NCI-H2227 treated with DMSO at 0.1 percent for 48 hours (cell line): ENCODE data around the gene RASD2.
"Not testable (repeated sequence)": the region's sequence is repeated elsewhere in the genome, so short reads cannot be mapped to it uniquely, and the experiment has no call there.

Experiments used
- DNase-seq: peaks from one replicate; lab custom pipeline; 2025; lab: John Stamatoyannopoulos, UW

Gene RASD2

GRCh38 chr22:35540595-35541253, at the start of gene RASD2:
TSS of gene RASD2 (plus strand) at chr22:35540831. CDS start at chr22:35546810, 5,979 bp downstream.
- DNase-seq, result no peak

GRCh38 chr22:35491061-35491907, 49.3 kb upstream of the RASD2 start:
- not testable (repeated sequence) for DNase-seq

- DNase-seq, result no peak
Observed at GRCh38 chr22:35491908-35492380, 48.7 kb upstream of the RASD2 start.

DNA sequence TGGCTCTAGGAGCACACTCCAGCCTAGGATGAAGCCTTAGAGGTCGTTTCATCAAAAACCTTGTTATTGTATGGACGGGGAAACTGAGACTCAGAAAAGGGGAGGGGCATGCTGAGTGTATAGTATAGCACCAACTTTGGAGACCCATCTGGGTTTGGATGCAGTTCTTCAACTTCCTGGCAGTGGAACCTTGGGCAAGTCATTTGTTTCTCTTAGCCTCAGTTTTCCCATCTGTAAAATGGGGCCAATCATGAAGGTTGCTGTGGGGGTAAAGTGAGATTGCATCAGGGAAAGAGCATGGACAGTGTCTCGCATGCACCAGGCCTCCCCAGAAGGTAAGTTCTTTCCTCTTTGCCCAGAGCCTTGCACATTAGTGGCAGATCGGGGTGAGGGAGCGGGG, 47.6 kb upstream of the RASD2 start:
- DNase-seq, result no peak

GRCh38 chr22:35495711-35496110, 44.9 kb upstream of the RASD2 start:
- DNase-seq, result not testable (repeated sequence)

GRCh38 chr22:35496768-35497312, 43.8 kb upstream of the RASD2 start:
- DNase-seq, result no peak

DNA sequence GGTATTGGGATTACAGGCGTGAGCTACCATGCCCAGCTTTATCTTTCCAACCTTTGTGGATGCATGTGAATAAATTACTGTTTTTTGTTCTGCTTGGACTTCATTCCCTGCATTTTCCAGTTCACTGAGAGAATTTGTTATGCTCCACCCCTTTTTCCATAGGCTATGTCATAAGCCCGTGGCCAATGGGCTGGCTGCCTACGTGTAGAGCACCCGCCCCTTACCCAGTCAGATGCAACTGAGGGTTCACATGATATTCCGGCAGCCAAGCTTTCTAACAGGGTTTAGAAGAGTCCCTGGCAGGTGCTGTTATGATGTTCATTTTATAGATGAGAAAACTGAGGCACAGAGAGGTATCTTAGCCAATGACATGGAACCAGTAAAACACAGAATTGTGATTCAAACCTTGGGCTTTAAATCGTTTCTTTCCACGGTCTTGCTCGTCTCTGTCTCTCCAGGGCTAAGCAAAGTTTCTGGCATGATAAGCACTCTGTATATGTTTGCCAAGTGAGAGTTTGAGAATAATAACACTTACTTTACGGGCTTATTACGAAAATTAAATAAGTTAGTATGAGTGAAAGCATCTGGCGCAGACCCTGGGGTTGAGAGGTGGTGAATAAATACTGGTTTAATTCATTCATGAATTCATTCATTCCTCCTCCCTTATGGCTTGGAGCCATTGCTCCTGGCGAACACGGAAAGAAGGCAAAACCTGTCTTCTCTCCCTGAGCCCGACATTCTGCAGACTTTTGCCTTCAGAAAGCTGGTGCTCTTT, 42.4 kb upstream of the RASD2 start:
- DNase-seq, result no peak

GRCh38 chr22:35502836-35503235, 37.8 kb upstream of the RASD2 start:
- DNase-seq, result no peak

DNA sequence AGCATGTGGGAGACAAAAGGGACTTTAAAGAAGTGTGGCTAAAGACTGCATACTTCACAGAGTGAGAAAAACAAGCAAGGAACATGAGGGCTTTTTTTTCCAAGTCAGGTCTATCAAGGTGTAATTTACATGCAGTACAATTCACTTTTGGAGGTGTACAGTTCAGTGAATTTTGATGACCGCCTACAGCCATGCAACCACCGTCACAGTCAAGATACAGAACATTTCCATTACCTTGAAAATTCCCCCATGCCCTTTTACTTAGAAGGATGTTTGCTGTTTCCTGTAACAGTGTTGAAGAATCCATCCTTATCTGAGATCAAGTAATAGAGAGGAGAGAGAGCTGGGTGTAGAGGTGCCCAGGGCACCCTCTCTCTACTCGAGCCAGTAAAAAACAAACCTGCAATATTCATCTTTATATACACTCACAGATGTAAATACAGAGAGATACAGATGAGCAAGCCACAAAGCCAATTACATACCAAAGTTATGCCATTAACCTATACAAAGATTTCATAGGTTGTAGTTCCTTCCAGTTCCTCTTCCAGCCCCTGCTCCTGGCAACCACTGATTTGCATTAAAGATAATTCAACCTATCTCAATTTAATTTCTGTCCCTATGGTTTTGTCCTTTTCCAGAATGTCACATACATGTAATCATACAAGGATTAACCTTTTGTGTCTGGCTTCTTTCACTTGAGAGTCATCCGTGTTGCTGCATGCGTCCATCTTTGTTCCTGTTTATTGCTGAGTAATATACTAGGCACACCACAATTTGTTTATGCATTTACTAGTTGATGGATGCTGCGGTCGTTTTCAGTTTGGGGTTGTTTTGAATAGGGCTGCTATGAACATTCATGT, 35.0 kb upstream of the RASD2 start:
- DNase-seq, result no peak

DNA sequence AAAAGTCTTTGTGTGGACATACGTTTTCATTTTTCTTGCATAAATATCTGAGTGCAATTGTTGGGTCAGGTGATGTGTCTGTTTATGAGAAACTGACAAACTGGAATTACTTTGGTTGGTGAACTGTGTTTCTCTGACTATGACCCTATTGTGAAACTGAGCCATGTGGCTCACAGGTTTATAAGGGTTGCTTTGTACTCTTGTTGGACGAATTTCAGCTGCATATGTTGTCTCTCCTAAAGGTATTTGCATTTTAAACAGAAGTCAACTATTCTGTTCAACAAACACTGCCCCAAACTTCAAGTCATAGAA, 34.4 kb upstream of the RASD2 start:
- DNase-seq, result no peak

GRCh38 chr22:35507851-35508250, 32.8 kb upstream of the RASD2 start:
- not testable (repeated sequence) for DNase-seq

DNA sequence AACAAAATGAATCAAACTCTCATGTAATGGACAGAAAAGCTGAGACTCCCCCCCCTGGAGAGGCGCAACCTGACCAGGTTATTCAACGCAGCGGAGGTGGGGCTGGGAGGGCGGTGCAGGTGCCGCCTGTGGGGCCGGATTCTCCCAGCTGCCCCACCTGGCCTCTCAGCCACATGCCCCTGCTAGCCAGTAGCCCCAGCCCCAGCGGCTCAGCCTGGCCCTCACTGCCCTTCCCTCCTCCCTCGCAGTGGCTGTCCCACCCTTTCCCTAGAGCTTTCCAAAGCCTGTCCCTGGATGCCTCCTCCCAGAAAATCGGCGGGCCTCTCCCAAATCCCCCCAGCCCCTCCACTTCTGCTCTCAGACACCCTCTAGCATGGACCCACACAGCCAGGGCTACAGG, 31.2 kb upstream of the RASD2 start:
- DNase-seq, result no peak

DNA sequence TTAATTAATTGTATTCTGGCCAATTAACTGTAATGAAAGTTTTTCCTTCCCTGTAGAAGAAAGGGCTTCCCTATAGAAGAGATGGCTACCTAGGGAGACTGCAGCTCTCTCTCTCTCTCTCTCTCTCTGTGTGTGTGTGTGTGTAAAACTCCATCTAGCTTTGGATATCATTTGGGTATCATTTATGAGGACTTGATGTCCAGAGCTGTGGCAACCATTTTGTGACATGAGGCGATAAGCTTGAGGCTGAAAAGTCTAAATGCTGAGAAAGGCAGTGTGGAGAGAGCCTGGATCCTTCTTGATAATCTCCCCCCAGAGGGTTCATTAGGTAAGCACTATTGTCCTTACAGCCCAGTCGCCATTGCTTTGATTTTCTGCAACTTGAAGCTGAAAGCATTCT, 30.7 kb upstream of the RASD2 start:
- DNase-seq, result no peak

DNA sequence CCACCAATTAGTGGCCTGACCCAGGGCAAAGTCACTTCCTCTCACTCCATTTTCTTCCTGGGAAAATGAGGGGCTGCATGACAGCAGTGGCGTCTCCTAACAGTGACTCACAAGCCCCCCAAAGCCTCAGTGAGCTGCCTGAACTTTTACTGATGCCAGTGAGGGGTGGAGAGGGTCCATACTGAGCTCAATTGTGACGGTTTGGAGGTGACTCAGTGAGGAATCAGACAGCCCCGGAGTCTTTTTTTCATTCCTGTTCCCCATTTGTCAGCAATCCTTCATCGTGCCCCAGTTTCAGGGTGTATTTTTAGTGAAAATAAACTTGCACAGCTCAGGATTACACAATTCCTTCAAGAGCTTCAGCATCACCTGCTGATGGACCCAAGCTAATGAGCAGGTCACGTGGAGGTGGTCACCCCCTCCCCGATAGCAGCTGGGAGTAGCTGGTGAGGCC, 30.1 kb upstream of the RASD2 start:
- no peak for DNase-seq

- no peak for DNase-seq
Observed at GRCh38 chr22:35510951-35511350, 29.7 kb upstream of the RASD2 start.

DNA sequence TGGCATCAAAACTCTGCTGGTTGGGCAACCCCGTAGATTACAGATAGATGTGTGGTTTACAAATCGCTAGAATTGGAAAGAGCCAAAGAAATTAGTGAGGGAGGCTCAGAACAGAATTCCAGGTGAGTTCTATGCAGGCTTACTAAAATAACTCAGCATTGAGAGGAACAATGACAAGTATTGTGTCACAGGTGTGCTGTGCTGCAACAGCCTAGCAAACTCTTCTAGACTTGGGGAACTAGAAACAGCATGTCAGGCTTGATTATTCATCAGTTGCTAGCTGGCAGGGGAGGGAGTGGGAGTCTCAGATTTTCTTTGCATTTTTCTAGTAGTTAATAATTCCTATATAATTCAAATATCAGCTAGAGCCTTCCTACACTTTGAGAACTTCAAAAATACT, 26.3 kb upstream of the RASD2 start:
- no peak for DNase-seq

GRCh38 chr22:35515952-35516351, 24.7 kb upstream of the RASD2 start:
- DNase-seq, result not testable (repeated sequence)

- no peak for DNase-seq
Observed at GRCh38 chr22:35516723-35517122, 23.9 kb upstream of the RASD2 start.

GRCh38 chr22:35517207-35517606, 23.4 kb upstream of the RASD2 start:
- DNase-seq, result no peak

DNA sequence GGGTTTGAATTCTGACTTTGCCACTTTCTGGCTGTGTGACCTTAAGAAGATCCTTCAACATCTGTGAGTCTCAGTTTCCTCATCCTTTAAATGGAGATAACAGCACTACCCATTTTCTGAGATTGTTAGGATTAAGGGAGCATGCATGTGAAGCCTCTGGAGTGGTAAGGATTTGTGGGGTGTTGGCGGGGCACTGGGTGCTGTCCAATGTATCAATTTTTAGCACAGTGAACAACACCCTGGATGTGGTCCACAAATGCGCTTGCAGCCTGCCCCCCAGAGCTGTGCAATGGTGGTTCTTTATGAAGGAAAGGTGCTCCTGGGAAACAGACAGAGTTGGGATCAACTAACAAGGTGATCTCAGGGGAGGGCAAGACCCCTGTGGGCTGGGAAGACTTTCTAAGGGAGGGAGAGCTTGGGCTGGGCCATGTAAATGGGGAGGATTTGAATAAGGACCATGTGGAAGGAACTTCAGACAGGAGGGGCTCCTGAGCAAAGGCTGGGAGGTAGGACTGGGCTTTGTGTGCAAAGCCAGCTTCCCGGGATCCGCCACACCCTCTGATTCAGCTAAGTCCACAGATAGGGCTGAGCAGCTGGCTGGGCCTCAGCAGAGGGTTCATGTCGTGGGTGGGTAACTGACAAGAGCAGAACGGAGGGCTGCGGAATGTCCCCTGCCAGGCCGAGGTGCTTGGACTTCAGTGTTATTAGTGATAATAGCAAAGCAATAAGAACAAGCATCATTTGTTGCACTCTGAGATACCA, 22.7 kb upstream of the RASD2 start:
- no peak for DNase-seq

- DNase-seq, result no peak
Observed at GRCh38 chr22:35518811-35519210, 21.8 kb upstream of the RASD2 start.
